Stimulated activated CD8-positive, alpha-beta memory T cell treated with anti-CD3 and anti-CD28 coated beads, Interleukin-4, amount 100 ng/mL, for 24 hours (primary cell): ENCODE data around the gene EPSTI1.
A peak's percentile ranks its signal among the peaks of the same experiment; 100 is the strongest.
"Not testable (repeated sequence)": the region's sequence is repeated elsewhere in the genome, so short reads cannot be mapped to it uniquely, and the experiment has no call there.

ENCODE experiments used
- DNase-seq: peaks from one replicate; pipeline ENCODE4 v3.0.0-alpha.2; 2020; ENCODE audit warnings: low read depth

The EPSTI1 gene, protein sequence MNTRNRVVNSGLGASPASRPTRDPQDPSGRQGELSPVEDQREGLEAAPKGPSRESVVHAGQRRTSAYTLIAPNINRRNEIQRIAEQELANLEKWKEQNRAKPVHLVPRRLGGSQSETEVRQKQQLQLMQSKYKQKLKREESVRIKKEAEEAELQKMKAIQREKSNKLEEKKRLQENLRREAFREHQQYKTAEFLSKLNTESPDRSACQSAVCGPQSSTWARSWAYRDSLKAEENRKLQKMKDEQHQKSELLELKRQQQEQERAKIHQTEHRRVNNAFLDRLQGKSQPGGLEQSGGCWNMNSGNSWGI

DNA sequence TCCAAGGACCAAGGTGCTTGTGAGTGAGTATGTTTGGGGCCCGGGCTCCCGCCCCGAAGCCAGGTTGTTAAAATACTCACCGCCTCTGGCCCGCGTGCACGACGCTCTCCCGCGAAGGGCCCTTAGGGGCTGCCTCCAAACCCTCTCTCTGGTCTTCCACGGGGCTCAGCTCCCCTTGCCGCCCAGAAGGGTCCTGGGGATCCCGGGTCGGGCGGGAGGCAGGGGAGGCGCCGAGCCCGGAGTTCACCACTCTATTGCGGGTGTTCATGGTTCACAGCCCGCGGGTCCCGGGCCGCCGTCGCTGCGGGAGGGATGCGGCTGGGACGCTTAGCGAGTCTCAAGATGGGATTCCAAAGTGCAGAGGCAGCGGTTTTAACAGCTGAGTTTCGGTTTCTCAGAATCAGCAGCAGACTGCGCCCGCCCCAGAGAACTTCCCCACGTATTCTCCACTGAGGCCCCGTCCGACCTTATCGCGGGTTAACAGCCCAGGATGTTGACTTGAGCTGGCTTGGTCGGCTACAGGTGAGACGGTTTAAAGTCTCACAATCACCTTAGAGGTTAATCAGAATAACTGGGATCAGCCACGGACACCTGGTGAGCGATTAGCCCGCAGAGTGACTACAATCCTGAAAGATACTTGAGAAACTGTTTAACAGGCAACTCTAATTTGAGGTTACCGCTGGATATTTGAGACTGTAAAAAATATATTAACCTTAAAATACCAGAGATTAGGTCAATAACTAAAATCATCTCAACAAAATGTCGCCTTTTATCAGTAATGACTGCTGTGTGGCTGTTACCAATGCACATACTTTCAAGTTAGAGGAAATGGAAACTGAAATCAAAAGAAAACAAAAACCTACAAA lies at the start of gene EPSTI1:
EPSTI1 (minus strand) TSS at position 344 of the 866 bp plus-strand sequence; CDS start at position 268, 76 bp downstream.
- DNase-seq: peak; percentile 55

DNA sequence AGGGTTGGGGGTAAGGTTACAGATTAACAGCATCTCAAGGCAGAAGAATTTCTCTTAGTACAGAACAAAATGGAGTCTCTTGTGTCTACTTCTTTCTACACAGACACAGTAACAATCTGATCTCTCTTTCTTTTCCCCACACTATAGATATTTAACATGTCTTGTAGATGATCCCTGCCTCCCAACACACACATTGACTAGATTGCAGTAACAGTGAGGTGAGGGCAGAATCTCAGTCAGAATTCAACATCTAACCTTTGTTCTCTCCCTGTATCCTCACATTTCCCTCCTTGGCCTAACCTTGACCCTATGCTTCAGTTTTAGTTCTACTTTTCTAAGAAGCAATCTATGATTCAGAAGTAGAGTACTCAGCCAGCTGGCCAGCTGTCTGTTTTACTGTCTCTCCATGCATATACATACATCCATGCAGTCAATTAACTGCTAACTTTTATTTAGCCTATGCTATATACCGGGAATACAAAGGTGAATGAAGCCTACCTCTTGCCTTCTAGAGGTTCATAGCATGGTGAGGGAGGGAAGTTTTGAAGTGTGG lies 49.4 kb upstream of the EPSTI1 start:
- no peak for DNase-seq

DNA sequence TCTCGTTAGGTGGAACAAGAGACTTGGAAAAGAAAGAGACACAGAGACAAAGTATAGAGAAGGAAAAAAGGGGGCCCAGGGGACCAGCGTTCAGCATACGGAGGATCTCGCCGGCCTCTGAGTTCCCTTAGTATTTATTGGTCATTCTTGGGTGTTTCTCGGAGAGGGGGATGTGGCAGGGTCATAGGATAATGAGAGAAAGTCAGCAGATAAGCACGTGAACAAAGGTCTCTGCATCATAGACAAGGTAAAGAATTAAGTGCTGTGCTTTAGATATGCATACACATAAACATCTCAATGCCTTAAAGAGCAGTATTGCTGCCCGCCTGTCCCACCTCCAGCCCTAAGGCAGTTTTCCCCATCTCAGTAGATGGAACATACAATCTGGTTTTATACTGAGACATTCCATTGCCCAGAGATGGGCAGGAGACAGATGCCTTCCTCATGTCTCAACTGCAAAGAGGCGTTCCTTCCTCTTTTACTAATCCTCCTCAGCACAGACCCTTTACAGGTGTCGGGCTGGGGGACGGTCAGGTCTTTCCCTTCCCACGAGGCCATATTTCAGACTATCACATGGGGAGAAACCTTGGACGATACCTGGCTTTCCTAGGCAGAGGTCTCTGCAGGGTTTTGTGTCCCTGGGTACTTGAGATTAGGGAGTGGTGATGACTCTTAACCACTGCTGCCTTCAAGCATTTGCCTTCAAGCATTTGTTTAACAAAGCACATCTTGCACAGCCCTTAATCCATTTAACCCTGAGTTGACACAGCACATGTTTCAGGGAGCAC lies 48.7 kb upstream of the EPSTI1 start:
- not testable (repeated sequence) for DNase-seq

DNA sequence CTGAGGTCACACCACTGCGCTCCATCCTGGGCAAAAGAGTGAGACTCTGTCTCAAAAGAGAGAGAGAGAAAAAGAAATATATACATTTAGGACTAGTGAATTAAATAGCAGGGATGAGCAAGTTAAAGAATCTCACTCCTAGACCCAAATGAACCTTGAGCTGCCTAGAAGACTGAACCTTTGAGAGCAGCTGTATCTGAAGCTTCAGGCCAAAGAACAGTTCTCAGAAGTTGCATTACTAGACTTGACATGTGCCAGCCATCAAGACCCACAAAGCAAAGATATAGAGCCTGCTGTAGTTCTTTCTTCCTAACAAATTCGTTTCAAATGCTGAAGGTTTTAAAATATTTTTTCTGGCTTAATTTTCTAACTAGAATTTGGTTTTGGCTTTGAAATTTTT lies 47.9 kb upstream of the EPSTI1 start:
- no peak for DNase-seq

DNA sequence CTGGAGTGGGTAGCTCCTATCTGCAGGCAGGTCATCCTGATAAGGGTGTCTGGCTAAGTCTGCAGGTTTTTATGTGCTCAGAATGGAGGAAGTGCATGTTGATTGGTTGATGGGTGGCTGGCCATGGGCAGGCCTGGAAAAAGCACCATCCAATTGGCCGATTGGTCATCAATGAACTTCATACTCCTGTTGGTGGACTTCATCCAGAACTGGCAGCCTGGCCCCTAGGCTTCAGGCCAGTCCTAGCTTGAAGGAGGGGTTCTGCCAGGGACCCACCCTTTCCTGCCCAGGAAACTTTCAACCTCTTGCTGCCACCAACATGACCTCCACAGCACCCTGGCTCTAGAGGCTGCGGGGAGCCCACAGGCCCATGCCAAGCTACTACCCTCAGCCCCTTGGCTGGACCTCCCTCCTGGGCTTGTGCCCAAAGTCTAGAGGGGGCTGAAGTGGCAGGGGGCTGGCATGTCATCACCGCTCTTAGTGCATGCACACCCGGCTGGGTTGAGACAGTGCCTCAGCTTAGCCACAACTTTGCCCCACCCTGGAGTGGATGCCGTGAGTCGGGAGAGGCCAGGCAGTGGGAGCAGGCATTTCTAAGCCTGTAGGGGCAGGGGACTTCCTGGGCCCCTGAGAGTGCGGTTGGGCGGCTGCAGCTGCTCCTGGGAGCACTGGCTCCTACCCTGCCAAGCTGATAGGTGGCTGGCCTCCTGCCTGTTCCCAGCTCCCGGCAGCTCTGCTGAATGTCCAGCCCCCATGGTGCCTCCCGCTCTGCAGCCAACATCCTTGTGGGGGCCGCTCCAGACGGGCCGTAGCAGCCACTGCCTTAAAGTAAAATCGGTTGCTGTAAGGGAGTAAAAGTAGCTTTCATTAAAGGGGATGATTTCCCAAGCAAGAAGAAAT lies 44.6 kb upstream of the EPSTI1 start:
- DNase-seq: no peak

DNA sequence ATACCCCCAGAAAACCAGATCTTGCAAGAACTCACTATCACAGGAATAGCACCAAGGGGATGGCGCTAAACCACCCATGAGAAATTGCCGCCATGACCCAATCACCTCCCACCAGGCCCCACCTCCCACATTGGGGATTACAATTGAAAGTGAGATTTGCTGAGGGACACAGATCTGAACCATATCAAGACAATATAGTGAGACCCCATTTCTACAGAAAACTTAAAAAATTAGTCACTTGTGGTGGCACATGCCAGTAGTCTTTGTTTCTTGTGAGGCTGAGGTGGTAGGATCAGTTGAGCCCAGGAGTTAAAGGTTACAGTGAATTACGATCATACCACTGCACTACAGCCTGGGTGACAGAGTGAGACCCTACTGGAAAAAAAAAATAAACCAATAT lies 41.0 kb upstream of the EPSTI1 start:
- no peak for DNase-seq

DNA sequence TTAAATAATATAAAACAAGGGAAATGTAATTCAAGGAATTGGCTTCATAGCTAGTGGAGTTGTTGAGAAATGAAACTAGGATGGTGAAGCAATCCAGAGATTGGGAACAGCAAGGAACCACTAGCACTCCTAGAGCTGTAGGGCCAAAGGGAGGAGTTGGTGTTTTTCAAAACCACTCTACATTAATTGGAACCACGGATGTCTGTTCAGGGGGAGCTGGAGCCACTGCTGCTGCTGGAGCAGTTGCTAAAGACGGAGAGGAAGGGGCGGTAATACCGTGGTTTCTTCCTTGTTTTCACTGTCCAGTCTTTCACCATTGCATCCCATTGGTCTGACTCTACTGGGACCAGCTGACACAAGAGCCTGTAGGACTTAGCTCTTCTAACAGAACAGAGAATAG lies 39.8 kb upstream of the EPSTI1 start:
- no peak for DNase-seq

DNA sequence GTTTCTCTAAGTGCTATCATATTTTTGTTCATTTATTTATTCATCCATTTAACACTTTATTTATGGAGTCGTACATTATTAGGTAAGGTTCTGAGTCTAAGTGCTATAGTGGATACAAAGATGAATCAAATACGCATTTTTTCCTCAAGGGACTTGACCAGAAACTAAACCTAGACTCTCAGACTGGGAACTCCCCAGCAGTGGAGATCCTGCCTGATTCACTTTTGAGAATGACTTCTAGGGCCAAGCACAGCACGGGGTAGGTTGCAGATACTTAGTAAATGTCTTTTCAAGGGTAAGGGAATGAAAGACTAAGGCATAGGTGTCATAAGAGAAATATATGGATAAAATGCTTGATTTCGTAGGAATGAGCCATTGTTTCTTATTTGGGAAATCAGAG lies 38.5 kb upstream of the EPSTI1 start:
- DNase-seq: no peak

DNA sequence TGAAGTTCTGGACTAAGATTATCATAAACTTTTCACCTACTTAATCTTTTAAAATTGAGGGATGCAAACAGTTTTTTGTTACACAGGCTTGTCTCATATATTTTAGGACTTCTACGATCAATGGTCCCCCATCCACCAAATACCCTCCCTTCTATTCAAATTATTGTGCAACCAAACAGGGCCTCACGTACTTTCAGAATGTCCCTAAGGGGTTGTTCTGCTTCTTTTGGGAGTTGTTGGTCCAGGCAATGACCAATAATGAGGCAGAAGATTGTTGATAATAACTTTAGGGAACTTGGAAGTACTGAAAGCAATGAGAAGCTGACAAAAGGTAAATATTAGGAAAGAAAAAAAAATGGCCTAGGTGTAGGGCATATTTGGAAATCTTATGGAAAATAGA lies 34.2 kb upstream of the EPSTI1 start:
- DNase-seq: no peak

DNA sequence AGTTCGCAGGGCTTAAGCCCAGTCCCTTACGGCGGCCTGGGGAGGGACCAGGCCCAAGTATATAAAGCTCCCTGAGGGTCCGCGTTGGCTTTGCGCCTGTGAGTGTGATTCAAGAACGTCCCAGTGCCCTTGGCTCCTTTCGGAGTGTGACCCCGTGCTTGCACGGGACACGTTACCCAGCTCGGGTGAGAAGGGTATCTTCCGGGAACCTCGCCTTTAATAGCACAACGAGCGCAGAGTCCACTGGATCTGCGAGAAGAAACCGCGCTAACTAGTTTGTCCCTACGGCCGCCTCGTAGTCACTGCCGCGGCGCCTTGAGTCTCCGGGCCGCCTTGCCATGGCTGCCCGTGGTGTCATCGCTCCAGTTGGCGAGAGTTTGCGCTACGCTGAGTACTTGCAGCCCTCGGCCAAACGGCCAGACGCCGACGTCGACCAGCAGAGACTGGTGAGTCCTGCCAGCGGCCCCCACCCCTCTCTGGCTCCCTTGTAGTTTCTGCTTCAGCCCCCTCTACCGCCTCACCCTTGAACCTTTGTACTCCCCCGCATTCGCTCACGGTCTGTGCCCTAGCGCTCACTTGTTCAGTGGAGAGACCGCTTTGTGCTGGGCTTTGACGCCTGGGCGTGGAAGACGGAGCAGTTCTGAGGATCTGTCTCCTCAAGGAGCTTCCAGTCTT lies 31.4 kb upstream of the EPSTI1 start, which contains the start of gene DNAJC15:
DNAJC15 (plus strand) TSS at position 298 of the 675 bp plus-strand sequence; CDS start at position 339, 41 bp downstream.
- DNase-seq: peak; percentile 68

DNA sequence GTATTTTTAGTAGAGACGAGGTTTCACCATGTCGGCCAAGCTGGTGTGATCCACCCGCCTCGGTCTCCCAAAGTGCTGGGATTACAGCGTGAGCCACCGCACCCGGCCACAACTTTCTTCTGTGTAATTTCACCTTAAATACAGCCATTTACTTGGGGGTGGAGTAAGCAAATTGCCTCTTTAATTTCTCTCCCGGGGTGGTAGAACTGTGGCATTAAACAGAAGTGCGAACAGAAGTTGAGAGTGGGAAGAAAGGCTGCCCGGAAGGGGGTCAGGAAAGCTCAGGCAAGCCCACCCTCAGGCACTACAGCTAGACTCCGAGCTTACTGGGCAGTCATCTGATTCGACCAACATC lies 30.9 kb upstream of the EPSTI1 start:
- DNase-seq: no peak

DNA sequence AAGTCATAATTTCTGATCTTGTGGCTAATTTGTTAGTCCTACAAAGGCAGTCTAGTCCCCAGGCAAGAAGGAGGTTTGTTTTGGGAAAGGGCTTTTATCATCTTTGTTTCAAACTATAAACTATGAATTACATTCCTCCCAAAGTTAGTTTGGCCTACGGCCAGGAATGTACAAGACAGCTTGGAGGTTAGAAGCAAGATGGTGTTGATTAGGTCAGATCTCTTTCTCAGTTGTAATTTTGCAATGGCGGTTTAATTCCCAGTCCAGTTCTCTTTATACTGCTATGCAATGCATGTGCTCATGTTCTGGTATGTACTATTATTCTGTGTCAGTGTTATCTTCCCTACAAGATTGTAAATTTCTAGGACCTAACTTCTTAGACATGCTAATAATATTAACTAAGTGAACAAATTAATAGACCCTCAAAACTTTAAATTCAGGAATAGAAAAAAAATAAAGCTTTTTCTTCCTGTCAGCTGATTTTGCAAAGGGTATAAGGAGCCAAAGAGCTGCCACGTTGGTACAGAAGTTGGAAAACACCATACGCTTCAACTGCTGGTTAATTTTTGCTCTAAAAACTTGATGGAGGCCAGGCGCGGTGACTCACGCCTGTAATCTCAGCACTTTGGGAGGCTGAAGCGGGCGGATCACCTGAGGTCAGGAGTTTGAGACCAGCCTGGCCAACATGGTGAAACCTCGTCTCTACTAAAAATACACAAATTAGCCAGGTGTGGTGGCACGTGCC lies 30.1 kb upstream of the EPSTI1 start:
- DNase-seq: no peak

DNA sequence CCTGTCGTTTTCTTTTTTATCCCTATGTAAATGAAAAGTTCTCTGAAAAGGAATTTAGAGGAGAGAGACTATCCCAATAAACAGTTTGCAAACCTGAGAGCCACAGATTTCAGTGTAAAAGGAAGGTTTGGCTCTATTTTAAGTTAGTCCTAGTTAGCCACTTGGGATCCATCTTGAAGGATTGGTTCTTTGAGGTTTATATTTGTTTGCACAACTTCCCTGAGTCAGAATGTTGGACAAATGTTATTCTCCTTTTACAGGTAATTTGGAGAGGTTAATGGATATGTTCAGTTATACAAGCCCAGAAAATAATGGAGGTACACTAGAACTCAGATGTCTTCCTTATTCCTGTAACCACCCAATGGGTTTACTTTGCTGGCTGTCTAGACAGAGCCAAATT lies 28.8 kb upstream of the EPSTI1 start:
- DNase-seq: no peak

DNA sequence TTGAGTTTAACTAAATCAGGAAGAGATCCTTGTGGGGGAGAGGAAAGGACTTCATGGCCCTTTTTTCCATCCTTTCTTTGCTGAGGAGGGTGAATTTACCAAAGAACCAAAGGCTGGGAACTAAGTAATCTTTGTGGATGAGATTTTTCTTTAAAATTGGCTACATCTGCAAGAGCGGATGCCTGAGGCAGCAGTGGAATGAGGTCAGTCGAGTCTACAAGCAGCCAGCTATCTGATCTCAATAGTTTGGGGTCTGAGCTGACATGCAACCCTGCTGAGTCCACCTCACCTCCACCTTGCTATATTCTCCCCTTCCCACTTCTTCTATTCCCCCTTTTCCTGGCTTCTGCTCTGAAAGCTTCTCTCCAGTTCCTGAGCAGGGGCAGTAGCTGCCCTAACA lies 27.8 kb upstream of the EPSTI1 start:
- no peak for DNase-seq

DNA sequence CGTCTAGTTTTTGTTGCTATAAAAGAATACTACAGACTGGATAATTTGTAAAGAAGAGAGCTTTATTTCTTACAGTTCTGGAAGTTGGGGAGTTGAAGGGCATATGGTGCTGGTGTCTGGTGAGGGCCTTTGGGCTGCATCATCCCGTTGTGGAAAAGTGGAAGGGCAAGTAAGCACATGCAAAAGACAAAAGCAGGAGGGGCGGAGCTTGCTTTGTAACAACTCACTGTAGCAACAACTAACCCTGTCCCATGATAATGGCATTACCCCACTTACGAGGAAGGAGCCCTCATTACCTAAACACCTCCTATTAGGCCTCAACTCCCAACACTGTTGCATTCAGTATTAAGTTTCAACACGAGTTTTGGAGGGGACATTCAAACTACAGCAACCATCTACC lies 24.2 kb upstream of the EPSTI1 start:
- DNase-seq: no peak

DNA sequence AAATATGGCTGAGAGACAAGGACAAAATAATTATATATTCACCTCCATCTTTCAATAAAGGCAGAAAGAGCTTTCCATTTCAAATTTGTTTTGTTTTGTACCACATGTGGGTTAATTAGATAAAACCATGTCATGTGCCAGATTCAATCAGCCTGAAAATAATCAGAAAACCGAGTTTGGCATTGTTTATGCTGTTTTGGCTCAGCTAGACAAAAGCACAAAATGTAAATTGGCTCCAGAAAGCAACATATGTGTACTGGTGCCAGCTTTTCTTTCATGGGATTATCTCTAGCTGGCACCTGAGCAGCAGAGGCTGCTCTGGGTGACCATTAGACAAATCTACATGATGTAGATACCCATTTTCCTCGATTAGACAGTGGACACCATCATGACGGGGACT lies 22.1 kb upstream of the EPSTI1 start:
- no peak for DNase-seq

DNA sequence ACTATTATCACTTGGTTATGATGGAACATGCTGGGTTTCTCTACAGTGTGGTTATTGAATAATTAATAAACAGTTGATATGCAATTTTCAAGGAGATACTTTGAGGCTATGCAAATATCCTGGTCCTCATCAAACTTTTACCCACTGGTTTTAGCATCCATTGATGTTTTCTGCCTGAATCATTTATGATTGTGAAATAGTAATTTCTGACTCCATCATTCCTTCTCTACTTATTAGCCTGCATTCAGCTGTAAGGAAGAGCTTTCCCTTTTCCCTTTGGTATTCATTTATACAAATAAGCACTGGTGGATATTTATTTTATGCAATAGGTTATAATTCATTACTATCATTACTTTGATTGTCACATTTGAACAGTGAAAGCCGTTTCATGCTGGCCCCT lies 17.5 kb upstream of the EPSTI1 start:
- no peak for DNase-seq

DNA sequence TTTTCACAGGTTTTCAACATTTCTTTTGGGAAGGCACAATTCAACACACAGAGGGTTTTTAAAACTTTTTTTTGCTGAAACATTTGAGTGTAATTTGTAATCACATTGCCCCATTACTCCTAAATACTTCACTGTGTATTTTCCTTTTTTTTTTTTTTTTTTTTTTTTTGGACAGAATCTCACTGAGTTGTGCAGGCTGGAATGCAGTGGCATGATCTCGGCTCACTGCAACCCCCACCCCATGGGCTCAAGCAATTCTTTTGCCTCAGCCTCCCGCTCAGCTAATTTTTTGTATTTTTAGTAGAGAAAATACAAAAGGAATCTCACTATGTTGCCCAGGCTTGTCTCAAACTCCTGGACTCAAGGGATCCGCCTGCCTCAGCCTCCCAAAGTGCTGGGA lies 16.6 kb upstream of the EPSTI1 start:
- DNase-seq: no peak

DNA sequence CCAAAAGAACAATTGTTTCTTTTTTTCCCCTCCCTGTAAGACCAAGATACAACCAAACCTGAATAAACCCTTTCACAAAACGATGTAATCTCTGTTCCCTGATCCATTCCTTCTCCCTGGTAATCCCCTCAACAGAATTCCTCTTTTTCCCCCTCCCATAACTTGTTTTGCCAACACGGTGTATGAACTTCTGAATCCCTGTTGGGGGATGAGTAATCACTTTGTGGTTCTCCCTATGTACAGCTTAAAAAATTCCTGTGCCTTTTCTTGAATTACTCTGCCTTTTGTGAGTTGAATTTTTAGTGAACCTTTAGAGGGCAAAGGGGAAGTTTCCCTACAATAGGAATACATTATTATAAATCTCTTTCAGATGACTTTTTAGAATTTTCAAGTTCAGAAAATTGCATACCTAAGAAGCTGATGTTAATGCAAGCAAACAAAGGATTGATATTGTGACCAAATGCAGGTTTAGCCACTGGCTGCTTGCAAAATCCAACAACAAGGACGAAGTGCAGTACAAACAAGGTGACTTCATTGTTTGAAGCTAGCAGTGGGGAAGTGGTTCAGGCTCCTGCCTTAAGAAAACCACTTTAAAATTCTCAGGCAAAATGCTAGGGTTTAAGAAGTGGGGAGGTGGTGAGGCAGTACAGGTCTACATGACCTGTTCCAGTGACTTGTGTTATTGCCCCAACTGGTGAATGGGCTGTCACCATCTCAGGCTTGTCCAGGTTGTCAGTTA lies 15.0 kb upstream of the EPSTI1 start:
- DNase-seq: no peak
